PC-3 (cell line): ENCODE results near the gene ANAPC2. TPM values are rescaled to one million over a fixed set of nuclear protein-coding genes. Genes with fewer than 3 reads are reported as not detected.
"Not testable (repeated sequence)": the region's sequence is repeated elsewhere in the genome, so short reads cannot be mapped to it uniquely, and the experiment has no call there.

Source experiments
- ATAC-seq: fragments of 200-7000 bp; cut with Tn5 transposase; 2 replicates; pipeline ENCODE4 v1.9.1; 2020; ENCODE audit warnings: mild to moderate bottlenecking, moderate library complexity
- BruUV-seq: library from RNA; stranded (reverse); fragments of 400-500 nt; replicated peaks from 2 replicates; lab custom pipeline; 2021; lab: Mats Ljungman, UMichigan
- CTCF ChIA-PET: fragments of 300-600 bp; sonication (Branson Sonifier 250); formaldehyde crosslinking; loops from one replicate; lab custom pipeline; 2022; ENCODE audit warnings: antibody characterized with exemption; lab: Charles Lee
- POLR2A ChIA-PET: fragments of 300-600 bp; sonication (Branson Sonifier 250); formaldehyde crosslinking; loops from one replicate; lab custom pipeline; 2022; ENCODE audit warnings: antibody characterized with exemption; ENCODE audit not compliant: unreplicated experiment; lab: Charles Lee
- DNase-seq: peaks from one replicate; pipeline ENCODE4 v3.0.0-alpha.2; 2015
- H2AFZ ChIP-seq: fragments of 300-600 bp; sonication (generic); 2 replicates; pipeline ENCODE4 v1.6.0; 2016; ENCODE audit warnings: antibody characterized with exemption, low read length
- H3F3A ChIP-seq: fragments of 300-600 bp; sonication (generic); one replicate; pipeline ENCODE4 v1.6.0; 2017; ENCODE audit warnings: antibody characterized with exemption, low read length, control low read depth, mild to moderate bottlenecking; ENCODE audit not compliant: unreplicated experiment
- H3K27ac ChIP-seq: fragments of 300-600 bp; sonication (generic); 2 replicates; pipeline ENCODE4 v1.5.1; 2016; ENCODE audit warnings: mild to moderate bottlenecking, low read length
- H3K27me3 ChIP-seq: fragments of 300-600 bp; sonication (generic); 2 replicates; pipeline ENCODE4 v1.6.1; 2016; ENCODE audit warnings: low read length, mixed read lengths
- H3K36me3 ChIP-seq: fragments of 300-600 bp; sonication (generic); 2 replicates; pipeline ENCODE4 v1.6.1; 2016; ENCODE audit warnings: low read depth, mixed run types, low read length, mixed read lengths
- H3K4me1 ChIP-seq: fragments of 300-600 bp; sonication (generic); 2 replicates; pipeline ENCODE4 v1.5.1; 2016; ENCODE audit warnings: low read length; ENCODE audit not compliant: insufficient read depth
- H3K4me2 ChIP-seq: fragments of 300-600 bp; sonication (generic); 2 replicates; pipeline ENCODE4 v1.6.0; 2016; ENCODE audit warnings: low read length
- H3K4me3 ChIP-seq: fragments of 300-600 bp; sonication (generic); 2 replicates; pipeline ENCODE4 v1.5.1; 2016; ENCODE audit warnings: mild to moderate bottlenecking, low read length, mixed read lengths
- H3K79me2 ChIP-seq: fragments of 300-600 bp; sonication (generic); 2 replicates; pipeline ENCODE4 v1.6.1; 2017; ENCODE audit warnings: low read length, mixed read lengths
- H3K9ac ChIP-seq: fragments of 300-600 bp; sonication (generic); 2 replicates; pipeline ENCODE4 v1.6.0; 2016; ENCODE audit warnings: mild to moderate bottlenecking, low read length
- H3K9me2 ChIP-seq: fragments of 300-600 bp; sonication (generic); replicated peaks from 2 replicates; pipeline ENCODE4 v1.6.1; 2016; ENCODE audit warnings: mixed run types, low read length, mixed read lengths
- H3K9me3 ChIP-seq: fragments of 300-600 bp; sonication (generic); 2 replicates; pipeline ENCODE4 v1.6.1; 2016; ENCODE audit warnings: low read length, mixed read lengths
- H4K20me1 ChIP-seq: fragments of 300-600 bp; sonication (generic); 2 replicates; pipeline ENCODE4 v1.6.1; 2016; ENCODE audit warnings: low read length, mixed read lengths
- CTCF ChIP-seq: fragments of 300-600 bp; sonication (generic); conservative IDR thresholded peaks from 2 replicates; pipeline ENCODE4 v1.5.1; 2017; ENCODE audit warnings: antibody characterized with exemption, low read depth, mild to moderate bottlenecking, low read length
- EZH2 ChIP-seq: fragments of 300-600 bp; sonication (generic); IDR thresholded peaks from one replicate; pipeline ENCODE4 v1.6.1; 2017; ENCODE audit warnings: antibody characterized with exemption, mild to moderate bottlenecking, low read length; ENCODE audit not compliant: unreplicated experiment
- EZH2phosphoT487 ChIP-seq: fragments of 300-600 bp; sonication (generic); IDR thresholded peaks from 2 replicates; pipeline ENCODE4 v1.6.1; 2018; ENCODE audit warnings: mild to moderate bottlenecking, antibody characterized with exemption, low read length, borderline replicate concordance
- intact Hi-C: fragments of 100-400 bp; cut with micrococcal nuclease; formaldehyde crosslinking; loops from 2 replicates; pipeline ENCODE4 v1.9.0; 2023
- total RNA-seq: library from RNA; depleted of rRNA; stranded (reverse); fragments of >200 nt; gene quantifications from 2 replicates; pipeline ENCODE4 v1.2.3, GENCODE V29; 2014

The ANAPC2 gene
- total RNA-seq, 1 experiment from 2014 or later, result 21.6 TPM

GRCh38 chr9:137136261-137136880 is 52.0 kb downstream of the ANAPC2 start:
- no TSS peak for BruUV-seq
- no peak overlapping the region for H3K9ac ChIP-seq
- H3K4me3 ChIP-seq, result no peak overlapping the region
- H4K20me1 ChIP-seq, result no peaks in the 10 kb centered on the region
- H3K9me3 ChIP-seq, result no peaks in the 10 kb centered on the region
- H3K27ac ChIP-seq, result no peak overlapping the region
- POLR2A ChIA-PET, result no interaction called here
- no peaks in the 10 kb centered on the region for H3K9me2 ChIP-seq
- peak overlapping the region; percentile 20 for H3K4me2 ChIP-seq
- peaks cover 10% of the 10 kb centered on the region; the same call in 1 of the 2 replicates for H3K27me3 ChIP-seq
- H3K36me3 ChIP-seq, result no peaks in the 10 kb centered on the region
- no peaks in the 10 kb centered on the region for H3K79me2 ChIP-seq
- H3K4me1 ChIP-seq, result no peaks in the 10 kb centered on the region
- H3F3A ChIP-seq, result no peaks in the 10 kb centered on the region
- intact Hi-C loops, result no loop called here
- H2AFZ ChIP-seq, result peak overlapping the region; percentile 36; the same call in 1 of the 2 replicates
- CTCF ChIA-PET, result no interaction called here
- no peak for DNase-seq
- ATAC-seq, result peak; percentile 60
- TF ChIP-seq EZH2 (no peak), CTCF (no peak), EZH2phosphoT487 (no peak)

GRCh38 chr9:137135154-137135553 is 53.2 kb downstream of the ANAPC2 start:
- H3K4me1 ChIP-seq, BruUV-seq, intact Hi-C loops, H3K4me3 ChIP-seq, H3F3A ChIP-seq, POLR2A ChIA-PET, H4K20me1 ChIP-seq, H3K27ac ChIP-seq, H3K79me2 ChIP-seq, ATAC-seq, H3K9me3 ChIP-seq, H3K4me2 ChIP-seq, H2AFZ ChIP-seq, H3K36me3 ChIP-seq, H3K9ac ChIP-seq, H3K9me2 ChIP-seq, DNase-seq: not testable (repeated sequence)
- peaks cover 10% of the 10 kb centered on the region; the same call in 1 of the 2 replicates for H3K27me3 ChIP-seq
- CTCF ChIA-PET, result interaction anchor here (0.7 kb wide), 1 partner anchor 49 kb away, joined by 6 read pairs; no protein-coding TSS in a partner anchor

GRCh38 chr9:137134191-137134590 is 54.2 kb downstream of the ANAPC2 start:
- H3K27me3 ChIP-seq, result peaks cover 10% of the 10 kb centered on the region; the same call in 1 of the 2 replicates
- ATAC-seq (no peak), DNase-seq (no peak)
- H3K9ac ChIP-seq, result no peak overlapping the region
- no peaks in the 10 kb centered on the region for H3K4me1 ChIP-seq
- H3K9me2 ChIP-seq, result no peaks in the 10 kb centered on the region
- no TSS peak for BruUV-seq
- no peak overlapping the region for H3K4me2 ChIP-seq
- H3K36me3 ChIP-seq, result no peaks in the 10 kb centered on the region
- TF ChIP-seq EZH2phosphoT487, result no peak
- no peak for TF ChIP-seq EZH2
- TF ChIP-seq CTCF, result no peak
- H4K20me1 ChIP-seq, result no peaks in the 10 kb centered on the region
- H2AFZ ChIP-seq, result no peak overlapping the region
- peaks cover 7% of the 10 kb centered on the region for H3K79me2 ChIP-seq
- no peaks in the 10 kb centered on the region for H3F3A ChIP-seq
- POLR2A ChIA-PET, result no interaction called here
- intact Hi-C loops, result no loop called here
- H3K27ac ChIP-seq, result no peak overlapping the region
- no peaks in the 10 kb centered on the region for H3K9me3 ChIP-seq
- CTCF ChIA-PET, result no interaction called here
- H3K4me3 ChIP-seq, result no peak overlapping the region
